ENCODE data around the gene DRD4.

Gene DRD4

DNA sequence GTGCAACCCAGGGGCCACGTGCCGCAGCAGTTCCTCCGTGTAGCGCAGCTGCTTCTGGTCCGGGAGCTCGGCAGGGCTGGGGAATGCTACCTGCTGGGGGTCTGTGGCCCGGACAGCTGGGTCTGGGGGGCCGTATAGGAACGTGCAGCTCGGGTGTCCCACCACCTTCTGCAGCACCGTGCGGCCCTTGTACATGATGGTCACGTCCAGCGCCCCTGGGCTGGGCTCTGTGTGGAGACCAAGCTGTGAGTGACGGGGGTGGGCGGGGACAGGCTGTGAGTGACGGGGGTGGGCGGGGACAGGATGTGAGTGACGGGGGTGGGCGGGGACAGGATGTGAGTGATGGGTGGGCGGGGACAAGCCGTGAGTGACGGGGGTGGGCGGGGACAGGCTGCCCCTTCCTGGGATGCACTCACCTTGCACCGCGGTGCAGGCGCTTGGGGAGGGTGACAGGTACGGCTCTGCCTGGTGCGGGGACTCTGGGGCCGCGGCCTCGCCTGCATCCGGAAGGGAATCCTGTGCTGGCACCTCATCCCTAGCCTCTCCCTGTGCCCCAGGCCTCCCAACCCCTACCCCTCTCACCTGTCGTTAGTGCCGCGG is 23.6 kb upstream of the DRD4 start:
- Histone ChIP-seq H2AFZ (ENCODE audit: insufficient read depth, low read length, poor library complexity) (no peak overlapping the region), H2BK12ac (ENCODE audit: low read length) (no peak overlapping the region), H3K79me1 (ENCODE audit: low read length) (peaks cover 2% of the 10 kb centered on the region), H4K12ac (ENCODE audit: low read depth, low read length) (no peak overlapping the region), H2AK5ac (ENCODE audit: low read length) (no peak overlapping the region), H4K8ac (ENCODE audit: low read depth, low read length) (no peak overlapping the region), H3K36me3 (ENCODE audit: control insufficient read depth in 1 of 2, insufficient read depth in 2 of 2, low read length in 2 of 2) (peaks cover 66% of the 10 kb centered on the region in 2 experiments), H3K18ac (ENCODE audit: low read length) (no peak overlapping the region), H3K23ac (ENCODE audit: low read length) (no peak overlapping the region), H3K27ac (ENCODE audit: low read depth, low read length) (no peak overlapping the region), H3K9ac (ENCODE audit: low read length) (no peak overlapping the region), H3K9me3 (ENCODE audit: insufficient read depth, low read depth, low read length) (peaks cover 1% of the 10 kb centered on the region), H3K27me3 (ENCODE audit: insufficient read depth, low read length) (no peaks in the 10 kb centered on the region), H3K4me3 (ENCODE audit: low read depth, low read length) (no peak overlapping the region), H3K4me2 (ENCODE audit: low read length) (no peak overlapping the region), H3K4me1 (ENCODE audit: control insufficient read depth in 1 of 2, insufficient read depth in 2 of 2, low read length in 2 of 2) (peaks cover 9 to 17% of the 10 kb centered on the region in 2 experiments), H3K4ac (ENCODE audit: low read depth, low read length) (no peak overlapping the region), H3K79me2 (ENCODE audit: control insufficient read depth, insufficient read depth, low read length, poor library complexity) (no peaks in the 10 kb centered on the region), H2BK5ac (ENCODE audit: low read depth, low read length, poor library complexity) (no peak overlapping the region), H3K14ac (ENCODE audit: low read length) (no peak overlapping the region), H2BK120ac (ENCODE audit: insufficient read depth, low read length, poor library complexity) (no peak overlapping the region), H4K91ac (ENCODE audit: low read depth, low read length) (no peak overlapping the region)
- WGBS (ENCODE audit: extremely low coverage, insufficient coverage, insufficient read length): no CpG with 5 or more reads among the region's 36 CpGs
- peak; percentile 76 to 80 for DNase-seq

DNA sequence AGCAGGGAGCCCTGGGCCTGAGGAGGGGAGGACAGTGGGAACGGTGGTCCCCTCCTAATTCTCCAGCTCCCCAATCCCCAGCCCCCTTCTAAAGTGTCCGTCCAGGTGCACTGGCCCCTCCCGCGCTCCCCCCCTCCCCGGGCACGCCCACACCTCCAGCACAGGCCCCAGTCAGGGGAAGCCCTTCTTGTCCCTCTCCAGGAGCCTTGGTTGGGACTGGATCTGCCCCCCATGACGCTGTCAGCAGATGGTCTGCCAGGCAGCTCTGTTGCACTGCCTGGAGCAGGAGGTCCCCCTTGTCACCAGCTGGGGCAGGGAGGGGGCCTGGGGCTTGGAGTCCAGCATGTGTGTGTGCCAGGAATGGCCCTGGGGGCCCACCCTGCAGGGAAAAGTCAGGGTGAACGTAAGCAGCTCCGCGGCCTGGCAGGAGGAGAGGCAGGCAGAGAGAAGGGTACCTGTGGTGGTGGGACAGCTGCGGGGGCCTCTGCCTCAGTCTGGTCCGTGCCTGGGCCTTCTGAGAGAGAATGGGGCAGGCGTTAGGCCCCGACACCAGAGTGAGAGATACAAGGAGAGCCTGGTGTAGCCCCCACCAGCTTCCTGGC is 22.9 kb upstream of the DRD4 start:
- Histone ChIP-seq H3K27ac (ENCODE audit: low read depth, low read length) (no peak overlapping the region), H3K79me1 (ENCODE audit: low read length) (peaks cover 2% of the 10 kb centered on the region), H3K18ac (ENCODE audit: low read length) (no peak overlapping the region), H3K36me3 (ENCODE audit: control insufficient read depth in 1 of 2, insufficient read depth in 2 of 2, low read length in 2 of 2) (peaks cover 61% of the 10 kb centered on the region in 2 experiments), H3K14ac (ENCODE audit: low read length) (no peak overlapping the region), H2AK5ac (ENCODE audit: low read length) (no peak overlapping the region), H3K27me3 (ENCODE audit: insufficient read depth, low read length) (no peaks in the 10 kb centered on the region), H3K4me3 (ENCODE audit: low read depth, low read length) (no peak overlapping the region), H3K23ac (ENCODE audit: low read length) (no peak overlapping the region), H2BK12ac (ENCODE audit: low read length) (no peak overlapping the region), H4K12ac (ENCODE audit: low read depth, low read length) (no peak overlapping the region), H3K4me2 (ENCODE audit: low read length) (no peak overlapping the region), H3K9ac (ENCODE audit: low read length) (no peak overlapping the region), H4K91ac (ENCODE audit: low read depth, low read length) (no peak overlapping the region), H2BK120ac (ENCODE audit: insufficient read depth, low read length, poor library complexity) (no peak overlapping the region), H3K4me1 (ENCODE audit: control insufficient read depth in 1 of 2, insufficient read depth in 2 of 2, low read length in 2 of 2) (peaks cover 9 to 17% of the 10 kb centered on the region in 2 experiments), H3K9me3 (ENCODE audit: insufficient read depth, low read depth, low read length) (peaks cover 1% of the 10 kb centered on the region), H4K8ac (ENCODE audit: low read depth, low read length) (no peak overlapping the region), H3K4ac (ENCODE audit: low read depth, low read length) (no peak overlapping the region), H3K79me2 (ENCODE audit: control insufficient read depth, insufficient read depth, low read length, poor library complexity) (no peaks in the 10 kb centered on the region), H2BK5ac (ENCODE audit: low read depth, low read length, poor library complexity) (no peak overlapping the region), H2AFZ (ENCODE audit: insufficient read depth, low read length, poor library complexity) (no peak overlapping the region)
- peak in 1 of 2 donors; percentile 13 for DNase-seq
- no CpG with 5 or more reads among the region's 14 CpGs for WGBS (ENCODE audit: extremely low coverage, insufficient coverage, insufficient read length)

DNA sequence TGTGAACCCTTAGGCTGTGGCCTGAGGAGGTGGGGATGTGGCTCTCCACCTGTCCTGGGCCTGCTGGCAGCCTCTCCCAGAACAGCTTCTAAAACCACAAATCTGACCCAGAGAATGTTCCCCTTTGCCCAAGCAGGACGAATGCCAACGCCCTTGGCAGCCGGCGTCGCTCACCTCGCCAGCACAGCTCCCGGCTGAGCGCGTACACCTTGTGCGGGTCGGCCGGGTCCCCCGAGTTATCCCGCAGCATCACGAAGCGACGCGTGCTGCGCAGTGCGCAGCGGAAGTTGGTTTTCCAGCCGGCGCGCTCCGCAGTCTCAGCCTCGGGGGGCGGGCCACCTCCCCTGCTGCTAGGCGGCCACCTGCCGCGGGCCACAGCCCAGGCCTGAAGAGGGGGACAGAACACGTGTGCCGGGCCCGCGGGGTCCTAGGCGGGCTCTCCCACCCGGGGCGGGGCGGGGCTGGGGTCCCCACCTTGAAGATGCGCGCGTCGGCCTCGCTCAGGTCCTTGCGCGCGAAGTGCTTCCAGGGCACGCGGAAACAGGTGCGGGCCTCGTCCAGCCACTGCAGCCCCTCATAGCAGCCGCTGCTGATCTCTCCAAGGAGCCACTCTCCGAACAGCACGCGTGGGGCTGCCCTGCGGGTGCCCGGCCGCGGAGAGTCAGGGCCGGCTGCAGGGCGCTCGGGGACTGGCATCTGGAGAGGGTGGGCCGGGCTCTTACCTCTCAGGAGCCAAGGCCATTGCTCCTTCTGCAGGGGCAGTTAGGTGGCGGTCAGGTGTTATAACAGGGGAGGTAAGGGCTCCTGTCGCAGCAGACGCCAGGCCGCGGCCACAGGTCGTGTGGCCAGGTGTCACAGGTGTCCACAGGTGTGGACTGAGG is 22.2 kb upstream of the DRD4 start:
- Histone ChIP-seq H3K9ac (ENCODE audit: low read length) (peak overlapping the region; percentile 50), H3K27ac (ENCODE audit: low read depth, low read length) (no peak overlapping the region), H3K14ac (ENCODE audit: low read length) (peak overlapping the region; percentile 23), H3K36me3 (ENCODE audit: control insufficient read depth in 1 of 2, insufficient read depth in 2 of 2, low read length in 2 of 2) (peaks cover 58 to 59% of the 10 kb centered on the region in 2 experiments), H2AFZ (ENCODE audit: insufficient read depth, low read length, poor library complexity) (peak overlapping the region; percentile 3), H4K91ac (ENCODE audit: low read depth, low read length) (no peak overlapping the region), H3K4ac (ENCODE audit: low read depth, low read length) (no peak overlapping the region), H3K23ac (ENCODE audit: low read length) (no peak overlapping the region), H3K18ac (ENCODE audit: low read length) (peak overlapping the region; percentile 34), H2AK5ac (ENCODE audit: low read length) (peak overlapping the region; percentile 54), H3K79me1 (ENCODE audit: low read length) (peaks cover 2% of the 10 kb centered on the region), H3K4me2 (ENCODE audit: low read length) (peak overlapping the region; percentile 84), H4K8ac (ENCODE audit: low read depth, low read length) (peak overlapping the region; percentile 15), H3K9me3 (ENCODE audit: insufficient read depth, low read depth, low read length) (peaks cover 1% of the 10 kb centered on the region), H4K12ac (ENCODE audit: low read depth, low read length) (no peak overlapping the region), H3K79me2 (ENCODE audit: control insufficient read depth, insufficient read depth, low read length, poor library complexity) (no peaks in the 10 kb centered on the region), H2BK12ac (ENCODE audit: low read length) (no peak overlapping the region), H3K4me3 (ENCODE audit: low read depth, low read length) (peak overlapping the region; percentile 84), H3K4me1 (ENCODE audit: control insufficient read depth in 1 of 2, insufficient read depth in 2 of 2, low read length in 2 of 2) (peaks cover 9 to 17% of the 10 kb centered on the region in 2 experiments), H2BK5ac (ENCODE audit: low read depth, low read length, poor library complexity) (no peak overlapping the region), H3K27me3 (ENCODE audit: insufficient read depth, low read length) (no peaks in the 10 kb centered on the region), H2BK120ac (ENCODE audit: insufficient read depth, low read length, poor library complexity) (no peak overlapping the region)
- WGBS (ENCODE audit: extremely low coverage, insufficient coverage, insufficient read length): no CpG with 5 or more reads among the region's 68 CpGs
- peak in 1 of 2 donors; percentile 12 for DNase-seq

DNA sequence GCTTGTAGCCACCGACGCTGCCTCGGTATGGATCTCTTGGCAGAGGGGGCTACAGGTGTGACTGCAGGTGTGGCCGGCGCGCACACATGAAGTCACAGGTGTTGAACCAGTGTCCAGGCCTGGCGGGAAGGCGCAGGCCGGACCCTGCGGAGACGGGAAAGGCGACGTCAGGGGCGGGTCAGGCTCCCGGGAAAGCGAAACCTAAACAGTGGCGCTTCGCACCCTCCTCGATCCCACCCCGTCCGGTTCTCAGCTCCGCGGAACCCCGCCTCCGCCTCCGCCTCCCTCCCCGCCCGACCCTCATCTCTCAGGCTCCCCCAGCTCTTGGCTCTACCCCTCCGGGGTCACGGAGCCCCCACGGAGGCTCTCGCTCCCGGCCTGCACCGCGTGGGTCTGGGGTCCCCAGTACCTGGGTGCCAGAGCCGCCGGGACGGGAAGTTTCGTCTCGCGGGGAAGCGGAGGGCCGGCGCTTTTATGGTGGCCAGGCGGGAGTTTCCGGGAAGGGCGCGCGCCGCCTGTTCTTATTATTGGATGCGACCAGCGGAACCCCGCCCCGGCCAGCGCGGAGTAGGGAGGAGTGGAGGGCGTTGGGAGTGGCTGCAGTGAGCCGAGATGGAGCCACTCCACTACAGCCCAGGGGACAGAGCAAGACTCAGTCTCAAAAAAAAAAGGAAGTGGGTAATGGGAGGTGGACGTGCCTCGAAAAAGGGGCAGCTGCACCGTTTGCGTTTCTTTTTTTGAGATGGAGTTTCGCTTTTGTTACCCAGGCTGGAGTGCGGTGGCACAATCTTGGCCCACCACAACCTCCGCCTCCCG is 21.4 kb upstream of the DRD4 start, which contains the start of gene IRF7:
IRF7 (minus strand) TSS at position 447 of the 816 bp plus-strand sequence. CDS start 586 bp downstream, outside the sequence.
- peak within 1 kb of the TSS; percentile 64 for H2BK120ac ChIP-seq (ENCODE audit: insufficient read depth, low read length, poor library complexity)
- H4K12ac ChIP-seq (ENCODE audit: low read depth, low read length): peak within 1 kb of the TSS; percentile 75
- peaks cover 1% of the 10 kb centered on the region for H3K9me3 ChIP-seq (ENCODE audit: insufficient read depth, low read depth, low read length)
- peak within 1 kb of the TSS; percentile 73 for H3K9ac ChIP-seq (ENCODE audit: low read length)
- H3K79me2 ChIP-seq (ENCODE audit: control insufficient read depth, insufficient read depth, low read length, poor library complexity): no peaks in the 10 kb centered on the region
- peak within 1 kb of the TSS; percentile 43 for H3K4ac ChIP-seq (ENCODE audit: low read depth, low read length)
- peak within 1 kb of the TSS; percentile 87 for H2BK5ac ChIP-seq (ENCODE audit: low read depth, low read length, poor library complexity)
- WGBS (ENCODE audit: extremely low coverage, insufficient coverage, insufficient read length): no CpG with 5 or more reads among the region's 66 CpGs
- H3K14ac ChIP-seq (ENCODE audit: low read length): peak within 1 kb of the TSS; percentile 79
- H2AFZ ChIP-seq (ENCODE audit: insufficient read depth, low read length, poor library complexity): peak within 1 kb of the TSS; percentile 86
- no peak within 1 kb of the TSS for H3K23ac ChIP-seq (ENCODE audit: low read length)
- peak within 1 kb of the TSS; percentile 85 for H4K8ac ChIP-seq (ENCODE audit: low read depth, low read length)
- peak within 1 kb of the TSS; percentile 84 for H3K4me2 ChIP-seq (ENCODE audit: low read length)
- H2AK5ac ChIP-seq (ENCODE audit: low read length): peak within 1 kb of the TSS; percentile 54
- H3K18ac ChIP-seq (ENCODE audit: low read length): peak within 1 kb of the TSS; percentile 9
- DNase-seq: peak; percentile 90 to 92
- H2BK12ac ChIP-seq (ENCODE audit: low read length): no peak within 1 kb of the TSS
- H3K27me3 ChIP-seq (ENCODE audit: insufficient read depth, low read length): no peaks in the 10 kb centered on the region
- H3K79me1 ChIP-seq (ENCODE audit: low read length): peaks cover 2% of the 10 kb centered on the region
- H3K4me3 ChIP-seq (ENCODE audit: low read depth, low read length): peak within 1 kb of the TSS; percentile 84
- peak within 1 kb of the TSS; percentile 68 for H3K27ac ChIP-seq (ENCODE audit: low read depth, low read length)
- peaks cover 49 to 50% of the 10 kb centered on the region in 2 experiments for H3K36me3 ChIP-seq (ENCODE audit: control insufficient read depth in 1 of 2, insufficient read depth in 2 of 2, low read length in 2 of 2)
- peak within 1 kb of the TSS; percentile 76 for H4K91ac ChIP-seq (ENCODE audit: low read depth, low read length)
- H3K4me1 ChIP-seq (ENCODE audit: control insufficient read depth in 1 of 2, insufficient read depth in 2 of 2, low read length in 2 of 2): peaks cover 9 to 17% of the 10 kb centered on the region in 2 experiments
